ENCODE measurements around the gene DUOXA1. TPM values are rescaled to one million over a fixed set of nuclear protein-coding genes. Genes with fewer than 3 reads are reported as not detected.

The DUOXA1 gene
- total RNA-seq, 1 donor from 2014 or later, result 27.1 TPM

DNA sequence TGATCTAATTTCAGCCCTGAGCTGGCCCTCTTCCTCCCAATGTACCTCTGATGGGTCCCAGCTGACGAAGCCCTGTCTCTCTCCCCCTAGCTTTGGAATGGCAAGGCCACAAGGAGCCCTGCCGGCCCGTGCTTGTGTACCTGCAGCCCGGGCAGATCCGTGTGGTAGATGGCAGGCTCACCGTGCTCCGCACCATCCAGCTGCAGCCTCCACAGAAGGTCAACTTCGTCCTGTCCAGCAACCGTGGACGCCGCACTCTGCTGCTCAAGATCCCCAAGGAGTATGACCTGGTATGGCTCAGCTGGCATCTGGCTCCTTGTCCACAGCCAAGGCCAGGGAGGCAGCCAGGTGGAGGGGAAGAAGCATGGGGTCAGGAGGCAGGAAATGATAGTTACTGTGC, 14.3 kb upstream of the DUOXA1 start:
- Histone ChIP-seq H3K27me3 (ENCODE audit: control insufficient read depth, insufficient read depth, low read length) (no peaks in the 10 kb centered on the region), H3K4me3 (ENCODE audit: low read depth, low read length) (no peak overlapping the region), H3K36me3 (ENCODE audit: control insufficient read depth, insufficient read depth, low read length) (peaks cover 48% of the 10 kb centered on the region)
- TF ChIP-seq, protein P1, sequence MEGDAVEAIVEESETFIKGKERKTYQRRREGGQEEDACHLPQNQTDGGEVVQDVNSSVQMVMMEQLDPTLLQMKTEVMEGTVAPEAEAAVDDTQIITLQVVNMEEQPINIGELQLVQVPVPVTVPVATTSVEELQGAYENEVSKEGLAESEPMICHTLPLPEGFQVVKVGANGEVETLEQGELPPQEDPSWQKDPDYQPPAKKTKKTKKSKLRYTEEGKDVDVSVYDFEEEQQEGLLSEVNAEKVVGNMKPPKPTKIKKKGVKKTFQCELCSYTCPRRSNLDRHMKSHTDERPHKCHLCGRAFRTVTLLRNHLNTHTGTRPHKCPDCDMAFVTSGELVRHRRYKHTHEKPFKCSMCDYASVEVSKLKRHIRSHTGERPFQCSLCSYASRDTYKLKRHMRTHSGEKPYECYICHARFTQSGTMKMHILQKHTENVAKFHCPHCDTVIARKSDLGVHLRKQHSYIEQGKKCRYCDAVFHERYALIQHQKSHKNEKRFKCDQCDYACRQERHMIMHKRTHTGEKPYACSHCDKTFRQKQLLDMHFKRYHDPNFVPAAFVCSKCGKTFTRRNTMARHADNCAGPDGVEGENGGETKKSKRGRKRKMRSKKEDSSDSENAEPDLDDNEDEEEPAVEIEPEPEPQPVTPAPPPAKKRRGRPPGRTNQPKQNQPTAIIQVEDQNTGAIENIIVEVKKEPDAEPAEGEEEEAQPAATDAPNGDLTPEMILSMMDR (IDR thresholded peaks at IDR 0.05; ENCODE audit: insufficient read depth, low read length, severe bottlenecking), result no peak
- DNase-seq (ENCODE audit: low read depth) (no peak), FAIRE-seq (no peak)

GRCh38 chr15:45143056-45143455, 13.4 kb upstream of the DUOXA1 start:
- no peak overlapping the region for H3K4me3 ChIP-seq (ENCODE audit: low read depth, low read length)
- H3K36me3 ChIP-seq (ENCODE audit: control insufficient read depth, insufficient read depth, low read length), result peaks cover 48% of the 10 kb centered on the region
- DNase-seq (ENCODE audit: low read depth), result no peak
- no peak for FAIRE-seq
- TF ChIP-seq, protein P1 (IDR thresholded peaks at IDR 0.05; ENCODE audit: insufficient read depth, low read length, severe bottlenecking), result no peak
- H3K27me3 ChIP-seq (ENCODE audit: control insufficient read depth, insufficient read depth, low read length), result no peaks in the 10 kb centered on the region

DNA sequence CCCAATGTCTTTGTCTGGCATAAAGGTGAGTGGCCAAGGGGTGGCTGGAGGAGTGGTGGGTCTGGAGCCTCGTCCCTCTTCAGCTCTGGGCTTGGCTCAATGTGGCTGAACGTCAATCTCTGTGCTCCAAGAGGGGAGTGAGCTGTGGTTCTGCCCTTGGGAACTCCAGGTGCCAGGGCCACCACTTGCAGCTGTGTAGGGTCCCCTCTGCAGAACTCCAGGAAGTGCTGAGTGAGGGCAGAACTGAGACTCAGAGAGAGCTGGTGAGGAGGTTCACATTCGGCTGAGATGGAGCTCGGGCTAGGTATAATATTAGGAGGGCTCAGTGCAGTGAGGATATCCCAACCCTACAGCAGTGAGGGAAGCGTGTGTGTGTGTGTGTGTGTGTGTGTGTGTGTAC, 11.7 kb upstream of the DUOXA1 start:
- TF ChIP-seq, protein P1 (IDR thresholded peaks at IDR 0.05; ENCODE audit: insufficient read depth, low read length, severe bottlenecking), result no peak
- peaks cover 44% of the 10 kb centered on the region for H3K36me3 ChIP-seq (ENCODE audit: control insufficient read depth, insufficient read depth, low read length)

DNA sequence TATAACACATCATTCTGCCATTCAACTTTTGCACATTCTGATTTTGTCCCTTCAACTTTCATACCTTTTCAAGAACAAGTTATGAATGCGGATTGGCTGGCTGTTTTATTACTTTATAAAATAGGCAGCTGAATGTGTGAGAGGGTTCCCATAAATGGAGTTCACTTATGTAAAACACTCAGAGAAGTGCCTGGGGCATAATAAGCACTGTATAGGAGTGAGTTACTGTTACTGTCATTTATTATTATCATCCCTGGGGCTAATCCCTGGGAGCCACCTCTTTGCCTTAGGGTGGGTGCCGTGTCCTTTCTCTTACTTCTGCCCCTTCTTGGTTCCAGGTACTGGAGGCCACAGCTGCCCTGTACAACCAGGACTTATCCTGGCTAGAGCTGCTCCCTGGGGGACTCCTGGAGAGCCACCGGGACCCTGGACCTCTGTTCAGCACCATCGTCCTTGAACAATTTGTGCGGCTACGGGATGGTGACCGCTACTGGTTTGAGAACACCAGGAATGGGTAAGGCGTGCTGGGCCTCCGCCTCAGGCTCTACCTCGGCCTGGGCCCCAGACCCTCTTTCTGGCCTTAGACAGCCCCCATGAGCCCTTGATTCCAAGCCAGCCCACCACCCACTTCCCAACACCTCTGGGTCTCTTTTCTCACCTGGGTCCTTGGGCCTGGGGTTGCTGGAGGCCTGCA, 11.0 kb upstream of the DUOXA1 start:
- H3K27me3 ChIP-seq (ENCODE audit: control insufficient read depth, insufficient read depth, low read length), result no peaks in the 10 kb centered on the region
- peaks cover 44% of the 10 kb centered on the region for H3K36me3 ChIP-seq (ENCODE audit: control insufficient read depth, insufficient read depth, low read length)
- no peak for FAIRE-seq
- H3K4me3 ChIP-seq (ENCODE audit: low read depth, low read length), result no peak overlapping the region
- TF ChIP-seq, protein P1 (IDR thresholded peaks at IDR 0.05; ENCODE audit: insufficient read depth, low read length, severe bottlenecking), result no peak
- no peak for DNase-seq (ENCODE audit: low read depth)

More for the DNA sequence above, 11.7 kb upstream of the DUOXA1 start:
- DNase-seq (ENCODE audit: low read depth) (no peak), FAIRE-seq (no peak)
- Histone ChIP-seq H3K4me3 (ENCODE audit: low read depth, low read length) (no peak overlapping the region), H3K27me3 (ENCODE audit: control insufficient read depth, insufficient read depth, low read length) (no peaks in the 10 kb centered on the region)

DNA sequence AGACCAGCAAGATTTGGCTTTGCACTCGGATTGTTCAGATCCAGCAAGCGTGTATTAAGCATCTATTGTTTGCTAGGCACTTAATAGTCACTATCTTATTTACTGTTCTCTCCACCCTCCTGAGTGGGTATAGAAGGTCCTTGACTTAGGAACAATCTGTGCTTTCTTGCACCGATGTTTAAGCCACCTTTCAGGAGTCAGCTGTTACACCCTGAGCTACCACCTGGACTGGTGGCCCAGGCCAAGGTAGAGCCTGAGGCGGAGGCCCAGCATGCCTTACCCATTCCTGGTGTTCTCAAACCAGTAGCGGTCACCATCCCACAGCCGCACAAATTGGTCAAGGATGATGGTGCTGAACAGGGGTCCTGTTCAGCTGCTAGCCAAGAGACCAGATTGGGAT, 10.1 kb upstream of the DUOXA1 start:
- peaks cover 38% of the 10 kb centered on the region for H3K36me3 ChIP-seq (ENCODE audit: control insufficient read depth, insufficient read depth, low read length)
- no peak overlapping the region for H3K4me3 ChIP-seq (ENCODE audit: low read depth, low read length)
- TF ChIP-seq, protein P1 (IDR thresholded peaks at IDR 0.05; ENCODE audit: insufficient read depth, low read length, severe bottlenecking), result no peak
- DNase-seq (ENCODE audit: low read depth) (no peak), FAIRE-seq (no peak)
- H3K27me3 ChIP-seq (ENCODE audit: control insufficient read depth, insufficient read depth, low read length), result no peaks in the 10 kb centered on the region

All from bronchial epithelial cell (primary cell).